OCI-LY3 (cell line): ENCODE data around the gene PADI2.

Experiments
- CTCF ChIP-seq: fragments of 200-600, 300-600 bp; sonication (generic); IDR thresholded peaks from 2 replicates; pipeline ENCODE4 v1.5.1; 2014; ENCODE audit warnings: antibody characterized with exemption, low read length, low read depth
- EZH2phosphoT487 ChIP-seq: fragments of 200-600 bp; shearing (Covaris generic); IDR thresholded peaks from 2 replicates; pipeline ENCODE4 v1.6.1; 2018; ENCODE audit warnings: antibody characterized with exemption, mixed run types, low read depth

DNA sequence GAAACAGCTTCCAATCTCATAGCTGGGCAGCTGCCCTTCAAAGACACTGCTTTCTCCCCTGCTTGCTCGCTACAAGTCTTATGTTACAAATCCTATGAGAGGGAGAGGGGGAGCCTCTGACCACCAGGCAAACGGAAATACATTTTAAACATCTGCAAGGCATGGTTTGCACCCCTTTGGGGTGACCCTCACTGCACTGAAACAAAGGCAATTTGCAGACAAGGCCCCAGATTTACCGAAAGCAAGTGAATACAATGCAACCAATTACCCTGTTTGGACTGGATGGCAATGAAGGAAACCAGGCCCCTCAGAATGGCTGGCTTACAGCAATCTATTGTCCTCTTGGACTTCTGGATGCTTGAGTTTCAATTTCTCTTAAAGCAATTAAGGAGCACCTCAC is 95.7 kb downstream of the PADI2 start:
- TF ChIP-seq CTCF (no peak), EZH2phosphoT487 (no peak)
